Lower leg skin (tissue), 4 donors: ENCODE results near the gene ALDH1A2. TPM values are rescaled to one million over a fixed set of nuclear protein-coding genes. Genes with fewer than 3 reads are reported as not detected.

ENCODE experiments used
- DNase-seq, 2 donors: peaks; one replicate each; pipeline ENCODE4 v3.0.0-alpha.2; 2019; ENCODE audit warnings: low spot score in 2 of 2
- H3K4me3 ChIP-seq: fragments of 200-600 bp; sonication (generic); 2 replicates; pipeline ENCODE4 v1.5.1; 2017; ENCODE audit warnings: mild to moderate bottlenecking, low read depth; ENCODE audit not compliant: poor library complexity, severe bottlenecking
- CTCF ChIP-seq, 3 donors: fragments of 450-650 bp; IDR thresholded peaks; one replicate each; pipeline ENCODE4 v1.5.1; 2016; ENCODE audit warnings: antibody characterized with exemption in 3 of 3, mild to moderate bottlenecking in 3 of 3, moderate library complexity in 2 of 3
- POLR2A ChIP-seq, 2 donors: fragments of 450-650 bp; IDR thresholded peaks; one replicate each; pipeline ENCODE4 v1.6.1; 2016 to 2017; ENCODE audit warnings: antibody characterized with exemption in 2 of 2, mild to moderate bottlenecking in 1 of 2, moderate library complexity in 1 of 2
- WGBS, 2 donors: methylation state at CpG; one replicate each; pipeline ENCODE4 v1.1.5; 2018; 5-methylcytosine and 5-hydroxymethylcytosine counted together
- intact Hi-C: fragments of 100-400 bp; cut with DNase I; formaldehyde crosslinking; loops from one replicate; pipeline ENCODE4 v1.15.0; 2023; ENCODE audit warnings: low total_unique reads
- total RNA-seq, 4 donors: library from RNA; depleted of rRNA; stranded (reverse); fragments of >200 nt; gene quantifications; one replicate each; pipeline ENCODE4 v1.1.0, GENCODE V29; 2016

Gene ALDH1A2
- total RNA-seq, 4 donors from 2014 or later: 1.2 to 6.0 (median 2.3) TPM

- no peak for DNase-seq
Observed at GRCh38 chr15:57992761-57993355, 72.7 kb downstream of the ALDH1A2 start.

GRCh38 chr15:57973534-57973933, 92.0 kb downstream of the ALDH1A2 start:
- TF ChIP-seq POLR2A (IDR thresholded peaks at IDR 0.05): no peak
- no peak for TF ChIP-seq CTCF (IDR thresholded peaks at IDR 0.05)
- no peak overlapping the region for H3K4me3 ChIP-seq
- 90 to 97% methylated on average over 3 of the region's 3 CpGs for WGBS, 2 donors
- intact Hi-C loops: no loop called here
- DNase-seq: no peak

More at GRCh38 chr15:57992761-57993355, 72.7 kb downstream of the ALDH1A2 start:
- 71 to 75% methylated on average over 6 of the region's 6 CpGs for WGBS, 2 donors
- H3K4me3 ChIP-seq: no peak overlapping the region
- intact Hi-C loops: no loop called here
- TF ChIP-seq CTCF (IDR thresholded peaks at IDR 0.05) (no peak), POLR2A (IDR thresholded peaks at IDR 0.05) (no peak)

GRCh38 chr15:57972864-57973263, 92.6 kb downstream of the ALDH1A2 start:
- no peak overlapping the region for H3K4me3 ChIP-seq
- TF ChIP-seq CTCF (IDR thresholded peaks at IDR 0.05) (no peak), POLR2A (IDR thresholded peaks at IDR 0.05) (no peak)
- no peak for DNase-seq
- intact Hi-C loops: no loop called here
- 71 to 81% methylated on average over 2 of the region's 2 CpGs for WGBS, 2 donors

- DNase-seq: no peak
- intact Hi-C loops: no loop called here
- TF ChIP-seq CTCF (IDR thresholded peaks at IDR 0.05) (no peak), POLR2A (IDR thresholded peaks at IDR 0.05) (no peak)
- no peak overlapping the region for H3K4me3 ChIP-seq
Observed at GRCh38 chr15:57969996-57970395, 95.5 kb downstream of the ALDH1A2 start.

- TF ChIP-seq CTCF (IDR thresholded peaks at IDR 0.05): no peak
- no peak for TF ChIP-seq POLR2A (IDR thresholded peaks at IDR 0.05)
- intact Hi-C loops: no loop called here
- DNase-seq: no peak
- 75 to 81% methylated on average over 5 of the region's 5 CpGs for WGBS, 2 donors
- H3K4me3 ChIP-seq: no peak overlapping the region
Observed at GRCh38 chr15:57969355-57969754, 96.2 kb downstream of the ALDH1A2 start.

GRCh38 chr15:57962887-57963286, 102.6 kb downstream of the ALDH1A2 start:
- H3K4me3 ChIP-seq: no peak overlapping the region
- 59 to 72% methylated on average over 4 of the region's 4 CpGs for WGBS, 2 donors
- TF ChIP-seq CTCF (IDR thresholded peaks at IDR 0.05) (no peak), POLR2A (IDR thresholded peaks at IDR 0.05) (no peak)
- DNase-seq: no peak
- intact Hi-C loops: no loop called here
